ENCODE measurements around the gene CDCP1. TPM values are rescaled to one million over a fixed set of nuclear protein-coding genes. Genes with fewer than 3 reads are reported as not detected.

CDCP1 gene
- total RNA-seq, 2 experiments from 2014 or later = 0.32 to 0.36 TPM

GRCh38 chr3:45163481-45163880 is 17.3 kb upstream of the CDCP1 start:
- H3K27ac Mint-ChIP-seq = no peak overlapping the region
- ChIA-PET CTCF (no interaction called here), POLR2A (interaction anchor here (0.6 kb wide), 2 partner anchors 113 to 219 kb away, joined by 3 to 4 read pairs; no protein-coding TSS in a partner anchor)
- DNase-seq (no peak), ATAC-seq (no peak)
- no peak overlapping the region for H3K4me3 Mint-ChIP-seq
- no peaks in the 10 kb centered on the region for H3K27me3 Mint-ChIP-seq
- intact Hi-C loops (cut with micrococcal nuclease) = no loop called here
- H3K9me3 Mint-ChIP-seq = peaks cover 1% of the 10 kb centered on the region
- H3K36me3 Mint-ChIP-seq (ENCODE audit: low read depth) = no peaks in the 10 kb centered on the region
- H3K4me1 Mint-ChIP-seq (ENCODE audit: low read depth) = peaks cover 14% of the 10 kb centered on the region
- no peak for TF ChIP-seq CTCF (IDR thresholded peaks at IDR 0.05)

- no peak for ATAC-seq
- DNase-seq = no peak
- no peak for TF ChIP-seq CTCF (IDR thresholded peaks at IDR 0.05)
- POLR2A ChIA-PET = no interaction called here
- CTCF ChIA-PET = interaction anchor here (1.0 kb wide), 1 partner anchor 55 kb away, joined by 3 read pairs; no protein-coding TSS in a partner anchor
- Mint-ChIP-seq H3K4me3 (no peak overlapping the region), H3K27ac (no peak overlapping the region), H3K36me3 (ENCODE audit: low read depth) (no peaks in the 10 kb centered on the region), H3K9me3 (peaks cover 9% of the 10 kb centered on the region), H3K27me3 (peaks cover 5% of the 10 kb centered on the region), H3K4me1 (ENCODE audit: low read depth) (no peaks in the 10 kb centered on the region)
- intact Hi-C loops (cut with micrococcal nuclease) = no loop called here
Observed at GRCh38 chr3:45154641-45155147, 8.5 kb upstream of the CDCP1 start.

GRCh38 chr3:45153658-45154437 is 7.7 kb upstream of the CDCP1 start:
- no peaks in the 10 kb centered on the region for H3K36me3 Mint-ChIP-seq (ENCODE audit: low read depth)
- intact Hi-C loops (cut with micrococcal nuclease) = no loop called here

GRCh38 chr3:45152307-45152706 is 6.1 kb upstream of the CDCP1 start:
- peaks cover 9% of the 10 kb centered on the region for H3K9me3 Mint-ChIP-seq
- no peak for TF ChIP-seq CTCF (IDR thresholded peaks at IDR 0.05)
- ATAC-seq (no peak), DNase-seq (no peak)
- H3K4me1 Mint-ChIP-seq (ENCODE audit: low read depth) = no peaks in the 10 kb centered on the region
- no peaks in the 10 kb centered on the region for H3K36me3 Mint-ChIP-seq (ENCODE audit: low read depth)
- intact Hi-C loops (cut with micrococcal nuclease) = no loop called here
- POLR2A ChIA-PET = no interaction called here
- H3K4me3 Mint-ChIP-seq = no peak overlapping the region
- H3K27me3 Mint-ChIP-seq = peaks cover 13% of the 10 kb centered on the region
- CTCF ChIA-PET = no interaction called here
- H3K27ac Mint-ChIP-seq = no peak overlapping the region

More at GRCh38 chr3:45153658-45154437, 7.7 kb upstream of the CDCP1 start:
- Mint-ChIP-seq H3K4me3 (no peak overlapping the region), H3K27me3 (peaks cover 5% of the 10 kb centered on the region), H3K9me3 (peaks cover 9% of the 10 kb centered on the region), H3K4me1 (ENCODE audit: low read depth) (no peaks in the 10 kb centered on the region), H3K27ac (no peak overlapping the region)
- POLR2A ChIA-PET = no interaction called here
- CTCF ChIA-PET = interaction anchor here (1.0 to 1.5 kb wide), 3 partner anchors 30 to 56 kb away, joined by 3 to 4 read pairs (median 3); no protein-coding TSS in a partner anchor
- no peak for DNase-seq
- no peak for ATAC-seq
- no peak for TF ChIP-seq CTCF (IDR thresholded peaks at IDR 0.05)

- TF ChIP-seq CTCF (IDR thresholded peaks at IDR 0.05) = no peak
- no peak for DNase-seq
- Mint-ChIP-seq H3K4me1 (ENCODE audit: low read depth) (peaks cover 3% of the 10 kb centered on the region), H3K36me3 (ENCODE audit: low read depth) (no peaks in the 10 kb centered on the region), H3K27ac (no peak overlapping the region), H3K27me3 (peaks cover 22% of the 10 kb centered on the region), H3K4me3 (no peak overlapping the region), H3K9me3 (peaks cover 9% of the 10 kb centered on the region)
- ChIA-PET CTCF (no interaction called here), POLR2A (no interaction called here)
- no peak for ATAC-seq
- intact Hi-C loops (cut with micrococcal nuclease) = no loop called here
Observed at GRCh38 chr3:45151100-45151499, 4.9 kb upstream of the CDCP1 start.

Data from activated CD8-positive, alpha-beta T cell treated with anti-CD3 and anti-CD28 coated beads for 36 hours (primary cell).